ENCODE results near the gene RAB7A. TPM values are rescaled to one million over a fixed set of nuclear protein-coding genes. Genes with fewer than 3 reads are reported as not detected.

Gene RAB7A
- total and polyA plus RNA-seq, 2 of the 8 experiments (the other 6 are each of a cell fraction or from before 2014, with no cell fraction given) = 179 to 195 TPM

DNA sequence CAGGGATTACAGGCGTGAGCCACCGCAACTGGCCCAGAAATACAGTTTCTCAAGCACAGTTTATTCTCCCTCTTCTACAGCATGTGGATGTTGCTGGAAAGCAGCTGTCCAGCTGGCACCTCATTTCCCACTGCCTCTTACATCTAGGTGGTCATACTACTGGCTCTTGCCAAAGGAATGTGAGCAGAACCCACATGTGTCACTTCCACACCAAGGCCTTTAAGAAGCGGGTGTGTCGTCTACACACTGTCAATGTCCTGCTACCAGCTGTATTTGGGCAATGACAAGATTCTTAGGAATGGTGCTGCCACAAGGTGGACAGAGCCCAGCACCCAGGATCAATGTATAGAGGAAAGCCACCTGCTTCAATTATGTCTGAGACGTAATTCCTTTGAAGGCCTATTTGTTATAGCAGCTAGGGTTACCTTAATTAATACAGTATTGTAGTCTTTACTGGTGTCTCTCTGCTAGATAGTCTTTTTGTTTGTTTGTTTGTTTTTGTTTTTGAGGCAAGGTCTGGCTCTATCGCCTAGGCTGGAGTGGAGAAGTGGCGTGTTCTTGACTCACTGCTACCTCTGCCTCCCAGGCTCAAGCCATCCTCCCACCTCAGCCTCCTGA lies 15.1 kb upstream of the RAB7A start (continued):
- TF ChIP-seq KDM4A (IDR thresholded peaks at IDR 0.05; ENCODE audit: low read depth, low read length, severe bottlenecking) (no peak), SP1 (IDR thresholded peaks at IDR 0.05; ENCODE audit: low read depth, low read length) (no peak), CEBPB (IDR thresholded peaks at IDR 0.05; ENCODE audit: low read depth, low read length) (no peak), NRF1 (IDR thresholded peaks at IDR 0.05; ENCODE audit: low read depth, low read length) (no peak)

Data from H1 (cell line).